Fibroblast of lung (primary cell): ENCODE data around the gene FNDC3B. TPM values are rescaled to one million over a fixed set of nuclear protein-coding genes. Genes with fewer than 3 reads are reported as not detected.

ENCODE experiments used
- DNase-seq, 2 donors: peaks; one replicate each; pipeline versions ENCODE4 v3.0.0 to v3.0.0-alpha.2; 2010; ENCODE audit warnings: low read depth in 2 of 2
- H2AFZ ChIP-seq: 2 replicates; pipeline ENCODE4 v1.5.1; 2012; ENCODE audit warnings: low read length, control low read depth, inconsistent platforms
- H3K27ac ChIP-seq: 2 replicates; pipeline ENCODE4 v1.5.1; 2011; ENCODE audit warnings: low read length, control low read depth; ENCODE audit not compliant: insufficient read depth
- H3K27me3 ChIP-seq: 2 replicates; pipeline ENCODE4 v1.5.1; 2011; ENCODE audit warnings: mild to moderate bottlenecking, low read length; ENCODE audit not compliant: control insufficient read depth, insufficient read depth
- H3K36me3 ChIP-seq: 2 replicates; pipeline ENCODE4 v1.5.1; 2011; ENCODE audit warnings: low read length; ENCODE audit not compliant: control insufficient read depth, insufficient read depth
- H3K4me1 ChIP-seq: 2 replicates; pipeline ENCODE4 v1.5.1; 2011; ENCODE audit warnings: low read length; ENCODE audit not compliant: control insufficient read depth, insufficient read depth; ENCODE audit errors: extremely low read depth
- H3K4me2 ChIP-seq: 2 replicates; pipeline ENCODE4 v1.5.1; 2011; ENCODE audit warnings: low read length, control low read depth; ENCODE audit not compliant: insufficient read depth; ENCODE audit errors: extremely low read depth
- H3K4me3 ChIP-seq, 4 experiments: fragments of 200-600 bp in 1 of 4; sonication (generic) in 1 of 4; replicated peaks in 1 of 4; 2 replicates each; pipeline ENCODE4 v1.5.1; 2011 to 2016; ENCODE audit warnings: low read length in 4 of 4, low read depth in 3 of 4, mild to moderate bottlenecking in 3 of 4, control low read depth in 2 of 4, inconsistent platforms in 1 of 4, mixed read lengths in 1 of 4; ENCODE audit not compliant: insufficient read depth in 1 of 4; ENCODE audit errors: control extremely low read depth in 1 of 4
- H3K79me2 ChIP-seq: 2 replicates; pipeline ENCODE4 v1.5.1; 2012; ENCODE audit warnings: mild to moderate bottlenecking, low read length, inconsistent platforms; ENCODE audit not compliant: control insufficient read depth, insufficient read depth
- H3K9ac ChIP-seq: 2 replicates; pipeline ENCODE4 v1.5.1; 2011; ENCODE audit warnings: mild to moderate bottlenecking, low read length, control low read depth; ENCODE audit not compliant: insufficient read depth
- H3K9me3 ChIP-seq: 2 replicates; pipeline ENCODE4 v1.5.1; 2012; ENCODE audit warnings: low read depth, low read length; ENCODE audit not compliant: control insufficient read depth, insufficient read depth
- H4K20me1 ChIP-seq: 2 replicates; pipeline ENCODE4 v1.5.1; 2011; ENCODE audit warnings: low read length; ENCODE audit not compliant: control insufficient read depth, insufficient read depth; ENCODE audit errors: extremely low read depth
- EZH2 ChIP-seq: IDR thresholded peaks from 2 replicates; pipeline ENCODE4 v1.5.1; 2012; ENCODE audit warnings: low read length, control low read depth, mild to moderate bottlenecking; ENCODE audit errors: missing control alignments
- polyA plus RNA-seq, 2 donors: library from polyadenylated mRNA; depleted of rRNA in 1 of 2; stranded (reverse) in 1 of 2; unstranded in 1 of 2; fragments of >200 nt; gene quantifications; 2 replicates each; pipeline ENCODE4 v1.2.1, GENCODE V29; 2011 to 2012; ENCODE audit warnings: missing spikeins in 1 of 2
- total RNA-seq: library from RNA; depleted of rRNA; stranded (reverse); fragments of >200 nt; gene quantifications from 2 replicates; pipeline ENCODE4 v1.2.1, GENCODE V29; 2014
- TF ChIP-seq, protein P1 (sequence below), 2 donors: IDR thresholded peaks in 1 of 2; conservative IDR thresholded peaks in 1 of 2; 1 replicate in 1 of 2; 2 replicates in 1 of 2; pipeline ENCODE4 v1.5.1; 2011 to 2012; ENCODE audit warnings: low read length in 2 of 2, control low read depth in 1 of 2, inconsistent platforms in 1 of 2, low read depth in 1 of 2, mild to moderate bottlenecking in 1 of 2

Gene FNDC3B
- total and polyA plus RNA-seq, 2 donors (not counting 1 experiment from before 2014, with no cell fraction given) = 26.1 to 76.8 TPM

DNA sequence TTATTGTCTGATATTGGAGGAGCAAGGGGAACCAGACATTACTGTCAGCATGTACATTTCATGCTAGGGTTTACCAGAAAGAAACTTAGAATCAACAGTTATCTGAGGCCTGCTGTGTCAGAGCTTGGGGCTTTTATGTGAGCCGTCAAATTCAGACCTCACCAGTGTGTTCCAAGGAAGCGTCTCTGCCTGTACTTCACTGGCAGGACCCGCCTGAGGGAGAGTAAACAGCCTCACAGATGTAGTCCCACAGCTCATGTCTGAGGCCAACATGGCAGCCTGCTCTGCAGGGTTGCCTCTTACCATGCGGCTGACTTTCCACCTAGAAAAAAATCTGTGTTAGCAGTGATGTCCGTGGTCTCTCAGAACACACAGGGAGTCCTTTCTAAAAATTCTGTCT is 334.5 kb downstream of the FNDC3B start:
- no peak for DNase-seq
- Histone ChIP-seq H3K79me2 (no peaks in the 10 kb centered on the region), H2AFZ (no peak overlapping the region), H3K4me2 (no peak overlapping the region), H3K27ac (no peak overlapping the region), H3K4me3 (no peak overlapping the region), H3K4me1 (no peaks in the 10 kb centered on the region), H3K9ac (no peak overlapping the region), H3K27me3 (no peaks in the 10 kb centered on the region), H3K36me3 (peaks cover 12% of the 10 kb centered on the region), H4K20me1 (no peaks in the 10 kb centered on the region), H3K9me3 (no peaks in the 10 kb centered on the region)
- TF ChIP-seq, protein P1, sequence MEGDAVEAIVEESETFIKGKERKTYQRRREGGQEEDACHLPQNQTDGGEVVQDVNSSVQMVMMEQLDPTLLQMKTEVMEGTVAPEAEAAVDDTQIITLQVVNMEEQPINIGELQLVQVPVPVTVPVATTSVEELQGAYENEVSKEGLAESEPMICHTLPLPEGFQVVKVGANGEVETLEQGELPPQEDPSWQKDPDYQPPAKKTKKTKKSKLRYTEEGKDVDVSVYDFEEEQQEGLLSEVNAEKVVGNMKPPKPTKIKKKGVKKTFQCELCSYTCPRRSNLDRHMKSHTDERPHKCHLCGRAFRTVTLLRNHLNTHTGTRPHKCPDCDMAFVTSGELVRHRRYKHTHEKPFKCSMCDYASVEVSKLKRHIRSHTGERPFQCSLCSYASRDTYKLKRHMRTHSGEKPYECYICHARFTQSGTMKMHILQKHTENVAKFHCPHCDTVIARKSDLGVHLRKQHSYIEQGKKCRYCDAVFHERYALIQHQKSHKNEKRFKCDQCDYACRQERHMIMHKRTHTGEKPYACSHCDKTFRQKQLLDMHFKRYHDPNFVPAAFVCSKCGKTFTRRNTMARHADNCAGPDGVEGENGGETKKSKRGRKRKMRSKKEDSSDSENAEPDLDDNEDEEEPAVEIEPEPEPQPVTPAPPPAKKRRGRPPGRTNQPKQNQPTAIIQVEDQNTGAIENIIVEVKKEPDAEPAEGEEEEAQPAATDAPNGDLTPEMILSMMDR (conservative IDR thresholded peaks at IDR 0.05 in 1 of 2, IDR thresholded peaks at IDR 0.05 in 1 of 2; ENCODE audit: low read depth in 1 of 2, low read length in 2 of 2) = no peak
- no peak for TF ChIP-seq EZH2

GRCh38 chr3:172375206-172375850 is 335.9 kb downstream of the FNDC3B start:
- Histone ChIP-seq H4K20me1 (no peaks in the 10 kb centered on the region), H3K4me2 (no peak overlapping the region), H3K4me3 (no peak overlapping the region), H3K4me1 (no peaks in the 10 kb centered on the region), H3K36me3 (peaks cover 12% of the 10 kb centered on the region), H3K27ac (no peak overlapping the region), H3K79me2 (no peaks in the 10 kb centered on the region), H2AFZ (no peak overlapping the region), H3K9me3 (no peaks in the 10 kb centered on the region), H3K27me3 (no peaks in the 10 kb centered on the region), H3K9ac (no peak overlapping the region)
- TF ChIP-seq EZH2 = no peak
- TF ChIP-seq, protein P1 (conservative IDR thresholded peaks at IDR 0.05 in 1 of 2, IDR thresholded peaks at IDR 0.05 in 1 of 2; ENCODE audit: low read depth in 1 of 2, low read length in 2 of 2) = no peak
- DNase-seq = no peak

DNA sequence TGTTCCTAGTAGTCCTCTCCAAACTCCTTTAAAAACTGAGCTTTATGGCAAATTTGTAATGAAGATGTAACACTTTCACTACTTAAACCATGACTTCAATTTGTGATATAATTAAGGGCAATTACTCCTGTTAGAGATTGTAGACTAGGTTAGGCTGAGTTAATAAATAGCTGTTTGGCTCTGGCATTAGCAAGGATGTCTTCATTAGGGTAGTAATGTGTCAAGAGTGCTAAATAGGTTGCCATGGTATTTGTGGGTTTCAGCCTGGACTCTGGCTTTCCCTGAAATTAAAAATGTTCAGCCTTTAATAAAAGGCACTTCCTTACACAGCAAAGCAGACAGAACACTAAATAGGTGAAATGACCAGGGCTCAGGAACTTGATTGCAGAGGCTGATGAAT is 337.0 kb downstream of the FNDC3B start:
- Histone ChIP-seq H3K27ac (no peak overlapping the region), H3K9me3 (no peaks in the 10 kb centered on the region), H3K9ac (no peak overlapping the region), H3K4me1 (no peaks in the 10 kb centered on the region), H3K27me3 (no peaks in the 10 kb centered on the region), H3K79me2 (no peaks in the 10 kb centered on the region), H4K20me1 (no peaks in the 10 kb centered on the region), H2AFZ (no peak overlapping the region), H3K4me3 (no peak overlapping the region), H3K4me2 (no peak overlapping the region), H3K36me3 (peaks cover 12% of the 10 kb centered on the region)
- no peak for TF ChIP-seq EZH2
- no peak for DNase-seq
